HepG2 (cell line): ENCODE data around the gene WASHC4. TPM values are rescaled to one million over a fixed set of nuclear protein-coding genes. Genes with fewer than 3 reads are reported as not detected.
A peak's percentile ranks its signal among the peaks of the same experiment; 100 is the strongest.

Experiments
- ATAC-seq: fragments of 200-7000 bp; cut with Tn5 transposase; 3 replicates; pipeline ENCODE4 v1.9.1; 2020; ENCODE audit warnings: mild to moderate bottlenecking, moderate library complexity
- BruUV-seq: library from RNA; stranded (reverse); fragments of 400-500 nt; replicated peaks from 2 replicates; lab custom pipeline; 2021; lab: Mats Ljungman, UMichigan
- CTCF ChIA-PET: fragments of 300-600 bp; formaldehyde crosslinking; extraction: SDS; loops from one replicate; lab custom pipeline; 2021; ENCODE audit warnings: low total read pairs, inconsistent platforms, low intra/inter-chr PET ratio; lab: Yijun Ruan, JAX
- POLR2A ChIA-PET: fragments of 350-600 bp; sonication (Branson Sonifier 250); formaldehyde crosslinking; loops from one replicate; lab custom pipeline; 2020; ENCODE audit warnings: antibody characterized with exemption, inconsistent platforms; lab: Yijun Ruan, JAX
- DNase-seq: peaks from one replicate; pipeline ENCODE4 v3.0.0-alpha.2; 2015; ENCODE audit warnings: low spot score
- FAIRE-seq: peaks from 3 replicates; lab custom pipeline; 2011; peaks lifted over from hg19 to GRCh38; lab: Jason Lieb, UNC
- H2AFZ ChIP-seq: one replicate; pipeline ENCODE4 v1.6.1; 2011; ENCODE audit warnings: low read length, inconsistent platforms
- H3K27ac ChIP-seq: fragments of 300-600 bp; 3 replicates; pipeline ENCODE4 v1.8.0; 2011; ENCODE audit warnings: mixed run types, mild to moderate bottlenecking, mixed read lengths, low read length, inconsistent platforms; ENCODE audit not compliant: insufficient read depth; ENCODE audit errors: extremely low read length
- H3K27me3 ChIP-seq, 2 experiments: fragments of 200-600 bp in 1 of 2; 2 replicates in 1 of 2; 3 replicates in 1 of 2; pipeline versions ENCODE4 v1.6.0 to v1.8.0; 2011; ENCODE audit warnings: low read length in 2 of 2, mild to moderate bottlenecking in 2 of 2, moderate library complexity in 2 of 2, inconsistent platforms in 1 of 2; ENCODE audit not compliant: insufficient read depth in 2 of 2, control insufficient read depth in 1 of 2
- H3K36me3 ChIP-seq, 2 experiments: fragments of 200-600 bp in 1 of 2; replicated peaks in 1 of 2; 2 replicates in 1 of 2; 3 replicates in 1 of 2; pipeline versions ENCODE4 v1.5.1 to v1.8.0; 2011; ENCODE audit warnings: low read length in 2 of 2, inconsistent platforms in 1 of 2; ENCODE audit not compliant: insufficient read depth in 2 of 2, control insufficient read depth in 1 of 2
- H3K4me1 ChIP-seq: 2 replicates; pipeline ENCODE4 v1.5.1; 2012; ENCODE audit warnings: low read length, inconsistent platforms; ENCODE audit not compliant: insufficient read depth
- H3K4me2 ChIP-seq: 2 replicates; pipeline ENCODE4 v1.6.0; 2011; ENCODE audit warnings: low read depth, low read length, inconsistent platforms
- H3K4me3 ChIP-seq, 3 experiments: fragments of 200-600 bp in 1 of 3; sonication (generic), shearing (Covaris generic) in 1 of 3; replicated peaks in 1 of 3; 2 replicates each; pipeline ENCODE4 v1.5.1; 2011 to 2016; ENCODE audit warnings: low read length in 3 of 3, inconsistent platforms in 2 of 3, low read depth in 2 of 3, mild to moderate bottlenecking in 2 of 3, control low read depth in 1 of 3, mixed read lengths in 1 of 3; ENCODE audit not compliant: insufficient read depth in 1 of 3
- H3K79me2 ChIP-seq: one replicate; pipeline ENCODE4 v1.6.1; 2011; ENCODE audit warnings: low read length, inconsistent platforms; ENCODE audit not compliant: insufficient read depth
- H3K9ac ChIP-seq: 2 replicates; pipeline ENCODE4 v1.6.0; 2011; ENCODE audit warnings: mild to moderate bottlenecking, low read depth, low read length, inconsistent platforms; ENCODE audit not compliant: insufficient read depth
- H3K9me3 ChIP-seq: 2 replicates; pipeline ENCODE4 v1.5.1; 2012; ENCODE audit warnings: mild to moderate bottlenecking, low read length
- H4K20me1 ChIP-seq: 2 replicates; pipeline ENCODE4 v1.6.0; 2011; ENCODE audit warnings: inconsistent platforms, mild to moderate bottlenecking, low read length, moderate library complexity; ENCODE audit not compliant: insufficient read depth
- ATF7-NPFF ChIP-seq: sonication (generic); formaldehyde crosslinking; IDR thresholded peaks from 2 replicates; pipeline ENCODE4 v1.8.1; 2023; ENCODE audit warnings: mild to moderate bottlenecking, low read depth, missing genetic modification reagents, moderate library complexity
- CEBPB ChIP-seq: IDR thresholded peaks from 2 replicates; pipeline ENCODE4 v1.6.1; 2011; ENCODE audit warnings: low read depth, low read length, improper control_type of control experiment, borderline replicate concordance
- CEBPG ChIP-seq: IDR thresholded peaks from 2 replicates; pipeline ENCODE4 v1.6.1; 2016
- CREB1 ChIP-seq, 2 experiments: fragments of 450-650 bp in 1 of 2; IDR thresholded peaks; 2 replicates each; pipeline ENCODE4 v1.6.1; 2016 to 2017; ENCODE audit warnings: control low read depth in 1 of 2, mild to moderate bottlenecking in 1 of 2, missing compliant biosample characterization in 1 of 2, missing genetic modification characterization in 1 of 2
- FOXK2 ChIP-seq: fragments of 450-650 bp; IDR thresholded peaks from 2 replicates; pipeline ENCODE4 v1.6.1; 2016
- GATA4 ChIP-seq: sonication (generic); IDR thresholded peaks from 2 replicates; pipeline ENCODE4 v1.6.1; 2016; ENCODE audit warnings: antibody characterized with exemption, low read depth, borderline replicate concordance
- IRF2 ChIP-seq: IDR thresholded peaks from 2 replicates; pipeline ENCODE4 v1.6.1; 2018; ENCODE audit warnings: missing genetic modification reagents, missing compliant biosample characterization
- KLF12 ChIP-seq: sonication (generic); formaldehyde crosslinking; IDR thresholded peaks from 2 replicates; pipeline ENCODE4 v1.4.0; 2020; ENCODE audit warnings: missing genetic modification reagents, borderline replicate concordance
- KLF6 ChIP-seq: IDR thresholded peaks from 2 replicates; pipeline ENCODE4 v1.8.0; 2016; ENCODE audit warnings: missing biosample characterization, missing genetic modification reagents
- NBN ChIP-seq: fragments of 450-650 bp; conservative IDR thresholded peaks from 2 replicates; pipeline ENCODE4 v1.6.1; 2017
- NFRKB ChIP-seq: fragments of 450-650 bp; IDR thresholded peaks from 2 replicates; pipeline ENCODE4 v1.6.1; 2017
- SOX13 ChIP-seq, 3 experiments: fragments of 450-650 bp in 1 of 3; sonication (generic) in 1 of 3; formaldehyde crosslinking in 1 of 3; IDR thresholded peaks in 2 of 3; conservative IDR thresholded peaks in 1 of 3; 2 replicates each; pipeline versions ENCODE4 v1.5.0 to v1.6.1; 2016 to 2020; ENCODE audit warnings: antibody characterized with exemption in 1 of 3, mild to moderate bottlenecking in 1 of 3, missing compliant biosample characterization in 1 of 3, missing genetic modification reagents in 1 of 3, moderate library complexity in 1 of 3
- SOX5 ChIP-seq: IDR thresholded peaks from 2 replicates; pipeline ENCODE4 v1.6.1; 2016; ENCODE audit warnings: borderline replicate concordance
- SOX6 ChIP-seq, 2 experiments: fragments of 450-650 bp in 1 of 2; sonication (generic) in 1 of 2; formaldehyde crosslinking in 1 of 2; IDR thresholded peaks; 2 replicates each; pipeline versions ENCODE4 v1.4.0 to v1.6.1; 2017 to 2020; ENCODE audit warnings: antibody characterized with exemption in 1 of 2, mild to moderate bottlenecking in 1 of 2, missing genetic modification reagents in 1 of 2
- SP140L ChIP-seq: sonication (generic); formaldehyde crosslinking; IDR thresholded peaks from 2 replicates; pipeline ENCODE4 v1.4.0; 2020; ENCODE audit warnings: missing genetic modification reagents, borderline replicate concordance
- ZFY ChIP-seq: sonication (generic); formaldehyde crosslinking; IDR thresholded peaks from 2 replicates; pipeline ENCODE4 v1.4.0; 2020; ENCODE audit warnings: missing genetic modification reagents
- ZNF251 ChIP-seq: sonication (generic); formaldehyde crosslinking; IDR thresholded peaks from 2 replicates; pipeline ENCODE4 v1.9.0; 2021; ENCODE audit warnings: mild to moderate bottlenecking, missing genetic modification reagents
- ZNF317 ChIP-seq: sonication (generic); formaldehyde crosslinking; IDR thresholded peaks from 2 replicates; pipeline ENCODE4 v1.5.0; 2020; ENCODE audit warnings: mild to moderate bottlenecking, missing genetic modification reagents
- ZNF33A ChIP-seq: sonication (generic); formaldehyde crosslinking; IDR thresholded peaks from 2 replicates; pipeline ENCODE4 v1.5.1; 2020; ENCODE audit warnings: missing genetic modification reagents, mild to moderate bottlenecking, moderate library complexity, borderline replicate concordance
- ZNF441 ChIP-seq: sonication (generic); formaldehyde crosslinking; IDR thresholded peaks from 2 replicates; pipeline ENCODE4 v1.7.0; 2021; ENCODE audit warnings: missing genetic modification reagents, borderline replicate concordance
- ZSCAN12 ChIP-seq: sonication (generic); formaldehyde crosslinking; IDR thresholded peaks from 2 replicates; pipeline ENCODE4 v1.9.0; 2021; ENCODE audit warnings: mild to moderate bottlenecking, missing genetic modification reagents
- WGBS: methylation state at CpG from one replicate; pipeline ENCODE4 v1.1.6; 2017; ENCODE audit warnings: low lambda C conversion rate; 5-methylcytosine and 5-hydroxymethylcytosine counted together
- in situ Hi-C: cut with HindIII; loops from 2 replicates; pipeline ENCODE4 v1.10.0; 2017; ENCODE audit warnings: low pct_unique_long_range_greater_than_20kb; ENCODE audit not compliant: extremely low pct_ligation_motif_present
- intact Hi-C: fragments of 100-400 bp; cut with micrococcal nuclease; formaldehyde crosslinking; loops from one replicate; pipeline ENCODE4 v1.10.0; 2022; ENCODE audit not compliant: unreplicated experiment
- polyA plus RNA-seq, 8 experiments: library from polyadenylated mRNA; depleted of rRNA in 3 of 8; stranded (reverse) in 7 of 8; unstranded in 1 of 8; fragments of >200 nt; fragmentation: Illumina TruSeq in 4 of 8; extraction: Trizol in 4 of 8; gene quantifications; 2 replicates each; pipeline versions ENCODE4 v1.2.1 to v1.2.3, GENCODE V29; 2011 to 2016; ENCODE audit warnings: low read depth in 4 of 8, missing spikeins in 1 of 8, mixed read lengths in 1 of 8; ENCODE audit not compliant: insufficient read depth in 1 of 8
- total RNA-seq, 5 experiments: library from RNA; depleted of rRNA; stranded (reverse); fragments of >200 nt; fragmentation: Illumina TruSeq; extraction: Trizol; gene quantifications; 2 replicates each; pipeline ENCODE4 v1.2.3, GENCODE V29; 2016; ENCODE audit warnings: low read depth in 1 of 5

Gene WASHC4
- total and polyA plus RNA-seq, 2 of the 13 experiments (the other 11 are each of a cell fraction or from before 2014, with no cell fraction given), result 21.0 to 36.3 TPM

DNA sequence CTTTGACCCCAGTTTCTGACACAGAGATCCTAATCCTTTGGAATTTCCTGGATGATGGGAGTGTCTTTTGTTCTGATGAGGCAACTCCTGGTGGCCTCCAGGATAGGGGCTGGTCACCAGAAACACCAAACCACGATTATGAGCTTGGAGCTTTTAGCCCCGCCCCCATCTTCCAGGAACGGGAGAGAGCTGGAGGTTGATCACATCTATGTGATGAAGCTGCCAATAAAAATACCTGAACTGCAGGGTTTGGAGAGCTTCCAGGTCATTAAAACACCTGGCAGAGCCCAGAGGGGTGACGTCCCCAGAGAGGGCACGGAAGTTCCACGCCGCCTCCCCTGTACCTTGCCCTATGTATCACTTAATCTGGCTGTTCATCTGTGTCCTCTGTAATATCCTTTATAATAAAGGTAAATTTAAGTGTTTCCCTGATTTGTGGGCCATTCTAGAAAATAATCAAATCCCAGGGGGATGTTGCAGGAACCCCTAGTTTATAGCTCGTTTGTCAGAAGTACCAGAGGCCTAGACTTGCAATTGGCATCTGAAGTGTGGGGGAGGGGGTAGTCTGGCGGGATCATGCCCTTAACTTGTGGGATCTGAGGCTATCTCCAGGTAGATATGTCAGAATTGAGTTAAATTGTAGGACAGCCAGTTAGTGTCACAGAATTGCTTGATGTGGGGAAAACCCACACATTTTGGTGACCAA, 107.3 kb downstream of the WASHC4 start:
- H3K4me2 ChIP-seq, result no peak overlapping the region
- peak; percentile 59 for DNase-seq
- H3K36me3 ChIP-seq, result peaks cover 7 to 25% of the 10 kb centered on the region in 2 experiments; a peak in 4 of 5 replicates
- no peaks in the 10 kb centered on the region for H3K79me2 ChIP-seq
- H3K27me3 ChIP-seq, result no peaks in the 10 kb centered on the region
- intact Hi-C loops (no loop called here), in situ Hi-C loops (no loop called here)
- H3K4me3 ChIP-seq, result no peak overlapping the region
- no peak overlapping the region for H2AFZ ChIP-seq
- ChIA-PET CTCF (no interaction called here), POLR2A (interaction anchor here (1.6 kb wide), 1 partner anchor 21 kb away, joined by 4 read pairs; the partner anchor contains the start of gene APPL2)
- BruUV-seq, result no TSS peak
- WGBS, result 83% methylated on average over 8 of the region's 9 CpGs
- peak; percentile 75 for ATAC-seq
- no peak overlapping the region for H3K27ac ChIP-seq
- TF ChIP-seq ZFY (CRISPR knock-in tag) (no peak), ZNF251 (CRISPR knock-in tag) (no peak), GATA4 (no peak), CEBPB (0 out of 2 replicates have a peak, but pooled peaks have one; percentile 24), SOX5 (peak; percentile 19; the same call in 1 of the 2 replicates), FOXK2 (no peak), IRF2 (CRISPR knock-in tag) (no peak), ZNF33A (no peak), CEBPG (0 out of 2 replicates have a peak, but pooled peaks have one; percentile 15), KLF12 (no peak), KLF6 (CRISPR knock-in tag) (no peak), NFRKB (no peak), SOX13 (IDR thresholded peaks at IDR 0.05) (no peak), SOX13 (CRISPR knock-in tag; conservative IDR thresholded peaks at IDR 0.05 in 1 of 2, IDR thresholded peaks at IDR 0.05 in 1 of 2) (peak in 1 of 2 experiments; percentile 53; a peak in 1 of 4 replicates), ATF7-NPFF (CRISPR knock-in tag) (no peak), SOX6 (IDR thresholded peaks at IDR 0.05) (no peak), SOX6 (CRISPR knock-in tag; IDR thresholded peaks at IDR 0.05) (peak; percentile 30; the same call in 1 of the 2 replicates), SP140L (CRISPR knock-in tag) (no peak), CREB1 (IDR thresholded peaks at IDR 0.05) (no peak), CREB1 (CRISPR knock-in tag; IDR thresholded peaks at IDR 0.05) (no peak), NBN (no peak), ZNF441 (CRISPR knock-in tag) (no peak), ZSCAN12 (CRISPR knock-in tag) (no peak), ZNF317 (CRISPR knock-in tag) (no peak)
- no peak overlapping the region for H3K9ac ChIP-seq
- H3K4me1 ChIP-seq, result peaks cover 14% of the 10 kb centered on the region
- no peaks in the 10 kb centered on the region for H3K9me3 ChIP-seq
- no peaks in the 10 kb centered on the region for H4K20me1 ChIP-seq
- no peak for FAIRE-seq
